LNCaP clone FGC (cell line): ENCODE data around the gene GPR84.

Experiments used
- DNase-seq: peaks from one replicate; pipeline ENCODE4 v3.0.0-alpha.2; 2011; ENCODE audit warnings: low read depth
- H3K4me3 ChIP-seq: 2 replicates; pipeline ENCODE4 v1.5.1; 2011; ENCODE audit warnings: mild to moderate bottlenecking, low read depth, low read length, control low read depth
- CTCF ChIP-seq: IDR thresholded peaks from 2 replicates; pipeline ENCODE4 v1.5.1; 2012; ENCODE audit warnings: mild to moderate bottlenecking; ENCODE audit not compliant: control insufficient read depth, insufficient read depth; ENCODE audit errors: extremely low read depth

The GPR84 gene

DNA sequence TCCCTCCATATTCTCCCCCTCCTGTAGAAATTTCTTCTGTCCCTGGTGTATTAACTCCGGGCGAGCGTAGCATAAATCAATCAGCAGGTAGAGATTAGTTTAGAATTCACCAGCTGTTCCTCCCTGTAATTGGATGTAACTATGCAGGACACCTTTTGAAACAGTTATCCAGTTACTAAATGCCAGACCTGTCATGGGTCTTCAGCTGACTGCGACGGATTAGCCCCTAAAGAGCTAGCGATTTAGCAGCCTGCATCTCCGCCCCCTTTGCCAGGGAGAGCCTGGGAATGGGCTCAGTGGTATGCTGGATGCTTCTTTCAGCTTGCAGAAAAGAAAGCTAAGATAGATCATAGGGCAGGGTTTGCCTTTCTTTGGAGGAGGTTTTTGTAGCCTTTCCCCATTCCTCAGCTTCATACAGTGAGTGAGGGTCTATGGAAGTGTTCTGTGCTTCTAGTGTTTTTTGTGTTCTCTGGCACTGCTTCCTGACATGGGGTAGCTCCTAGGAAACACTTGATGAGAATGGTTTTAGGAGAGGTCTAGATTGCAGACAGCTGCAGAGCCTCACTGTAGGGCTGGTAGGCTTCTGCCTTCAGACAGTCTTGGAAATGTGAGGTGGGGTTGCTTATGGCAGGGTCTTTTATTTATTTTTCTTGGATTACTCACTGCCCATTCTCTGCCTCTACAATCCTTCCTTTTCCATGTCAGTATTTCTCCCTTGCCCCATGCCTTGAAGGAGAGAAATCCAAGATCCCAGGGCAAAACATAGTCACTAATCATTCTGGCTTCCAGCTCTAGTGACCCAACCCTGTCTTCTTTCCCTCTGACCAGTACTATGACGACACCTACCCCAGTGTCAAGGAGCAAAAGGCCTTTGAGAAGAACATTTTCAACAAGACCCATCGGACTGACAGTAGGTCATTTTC is 22.6 kb downstream of the GPR84 start:
- no peak for DNase-seq
- no peak for TF ChIP-seq CTCF
- no peak overlapping the region for H3K4me3 ChIP-seq

DNA sequence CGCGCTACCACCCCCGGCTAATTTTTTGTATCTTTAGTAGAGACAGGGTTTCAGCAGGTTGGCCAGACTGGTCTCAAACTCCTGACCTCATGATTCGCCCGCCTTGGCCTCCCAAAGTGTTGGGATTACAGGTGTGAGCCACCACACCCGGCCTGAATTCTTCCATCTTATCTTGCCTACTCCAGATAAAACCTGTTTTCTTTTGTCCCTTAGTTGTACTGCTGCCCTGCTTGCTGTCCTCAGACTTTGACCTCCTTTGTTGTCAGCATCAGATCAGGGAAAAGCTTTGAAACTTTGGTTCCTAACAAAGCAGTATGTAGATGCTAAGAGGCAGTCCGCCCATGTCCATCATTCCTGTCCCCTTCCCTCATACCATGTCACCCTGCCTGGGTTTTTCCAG is 23.4 kb downstream of the GPR84 start:
- TF ChIP-seq CTCF, result no peak
- H3K4me3 ChIP-seq, result no peak overlapping the region
- no peak for DNase-seq

- DNase-seq, result no peak
- no peak for TF ChIP-seq CTCF
- no peak overlapping the region for H3K4me3 ChIP-seq
Observed at GRCh38 chr12:54338698-54339296, 25.5 kb downstream of the GPR84 start.

- no peak for DNase-seq
- H3K4me3 ChIP-seq, result no peak overlapping the region
- TF ChIP-seq CTCF, result no peak
Observed at GRCh38 chr12:54337854-54338650, 26.2 kb downstream of the GPR84 start.

- DNase-seq, result no peak
- no peak for TF ChIP-seq CTCF
- H3K4me3 ChIP-seq, result no peak overlapping the region
Observed at GRCh38 chr12:54337280-54337842, 26.9 kb downstream of the GPR84 start.

DNA sequence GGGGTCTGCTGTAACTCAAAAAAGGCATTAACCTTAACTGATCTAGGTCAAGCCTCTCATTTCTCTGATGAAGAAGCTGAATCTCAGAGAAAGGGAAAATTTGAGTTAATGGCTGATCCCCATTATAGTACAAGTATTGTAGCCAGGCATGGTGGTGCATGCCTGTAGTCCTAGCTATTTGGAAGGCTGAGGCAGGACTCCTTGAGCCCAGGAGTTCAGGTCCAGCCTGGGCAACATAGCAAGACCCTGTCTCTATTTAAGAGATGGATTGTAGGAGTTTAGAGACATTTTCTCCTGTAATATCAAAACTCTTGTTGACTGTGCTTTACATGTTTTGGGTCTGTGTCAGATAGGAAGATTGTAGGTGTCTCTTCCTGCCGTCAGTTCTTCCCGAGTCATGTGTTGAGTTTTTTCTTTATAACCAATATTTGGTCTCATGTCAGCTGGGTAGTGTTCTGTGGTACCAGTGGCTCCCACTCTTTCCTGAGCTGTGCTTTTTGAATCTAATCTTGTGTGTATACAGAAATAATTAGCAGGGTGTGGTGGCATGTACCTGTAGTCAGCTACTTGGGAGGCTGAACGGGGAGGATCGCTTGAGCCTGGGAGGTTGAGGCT is 30.8 kb downstream of the GPR84 start:
- TF ChIP-seq CTCF, result no peak

More for the DNA sequence above, 30.8 kb downstream of the GPR84 start:
- no peak overlapping the region for H3K4me3 ChIP-seq
- no peak for DNase-seq
